HEK293 (cell line): ENCODE data around the gene TAF11L9.
A peak's percentile ranks its signal among the peaks of the same experiment; 100 is the strongest.

Source experiments
- CTCF ChIA-PET: fragments of 350-600 bp; formaldehyde crosslinking; extraction: SDS; loops from one replicate; lab custom pipeline; 2021; ENCODE audit warnings: antibody characterized with exemption; lab: Yijun Ruan, JAX
- POLR2A ChIA-PET: fragments of 300-600 bp; formaldehyde crosslinking; extraction: SDS; loops from one replicate; lab custom pipeline; 2020; ENCODE audit warnings: antibody characterized with exemption, inconsistent platforms; lab: Yijun Ruan, JAX
- H3K27ac ChIP-seq: fragments of 200-500 bp; sonication (Bioruptor generic); 2 replicates; pipeline ENCODE4 v1.5.1; 2014; ENCODE audit warnings: low read depth, low read length, control low read depth, inconsistent platforms; ENCODE audit errors: extremely low read depth
- H3K36me3 ChIP-seq, 2 experiments: fragments of 200-500 bp in 1 of 2; sonication (Bioruptor generic) in 1 of 2; 1 replicate in 1 of 2; 2 replicates in 1 of 2; pipeline ENCODE4 v1.5.1; 2014 to 2017; ENCODE audit warnings: inconsistent platforms in 2 of 2, low read length in 2 of 2; ENCODE audit not compliant: control insufficient read depth in 2 of 2, insufficient read depth in 1 of 2
- H3K4me1 ChIP-seq: fragments of 200-500 bp; sonication (Bioruptor generic); 2 replicates; pipeline ENCODE4 v1.5.1; 2014; ENCODE audit warnings: mild to moderate bottlenecking, low read length, inconsistent platforms; ENCODE audit not compliant: control insufficient read depth, insufficient read depth
- H3K4me3 ChIP-seq: 2 replicates; pipeline ENCODE4 v1.5.1; 2011; ENCODE audit warnings: low read depth, mild to moderate bottlenecking, control low read depth, low read length, moderate library complexity
- H3K9me3 ChIP-seq: fragments of 200-500 bp; sonication (Bioruptor generic); 2 replicates; pipeline ENCODE4 v1.5.1; 2014; ENCODE audit warnings: low read depth, low read length, inconsistent platforms; ENCODE audit not compliant: control insufficient read depth, insufficient read depth
- AEBP2 ChIP-seq: fragments of 450-650 bp; formaldehyde crosslinking; IDR thresholded peaks from 2 replicates; pipeline ENCODE4 v1.5.1; 2016; ENCODE audit warnings: missing biosample characterization, missing genetic modification characterization, borderline replicate concordance
- CTCF ChIP-seq: fragments of 450-650 bp; formaldehyde crosslinking; IDR thresholded peaks from 2 replicates; pipeline ENCODE4 v1.5.1; 2016; ENCODE audit warnings: missing biosample characterization, missing genetic modification characterization
- GFI1B ChIP-seq: fragments of 450-650 bp; formaldehyde crosslinking; IDR thresholded peaks from 2 replicates; pipeline ENCODE4 v1.5.1; 2016; ENCODE audit warnings: missing biosample characterization, missing genetic modification characterization
- HIC1 ChIP-seq: fragments of 450-650 bp; formaldehyde crosslinking; IDR thresholded peaks from 2 replicates; pipeline ENCODE4 v1.5.1; 2016; ENCODE audit warnings: missing biosample characterization, missing genetic modification characterization
- KLF1 ChIP-seq: fragments of 450-650 bp; formaldehyde crosslinking; IDR thresholded peaks from 2 replicates; pipeline ENCODE4 v1.5.1; 2016; ENCODE audit warnings: missing biosample characterization, missing genetic modification characterization
- MEIS1 ChIP-seq: sonication (generic); formaldehyde crosslinking; IDR thresholded peaks from 2 replicates; pipeline ENCODE4 v1.8.1; 2022; ENCODE audit warnings: missing genetic modification reagents, mild to moderate bottlenecking, borderline replicate concordance
- SCRT2 ChIP-seq: fragments of 450-650 bp; formaldehyde crosslinking; IDR thresholded peaks from 2 replicates; pipeline ENCODE4 v1.5.1; 2016; ENCODE audit warnings: missing biosample characterization, missing genetic modification characterization
- YY2 ChIP-seq: fragments of 450-650 bp; formaldehyde crosslinking; IDR thresholded peaks from 2 replicates; pipeline ENCODE4 v1.5.1; 2016; ENCODE audit warnings: missing biosample characterization, missing genetic modification characterization
- ZBTB20 ChIP-seq: fragments of 450-650 bp; formaldehyde crosslinking; IDR thresholded peaks from 2 replicates; pipeline ENCODE4 v1.5.1; 2016; ENCODE audit warnings: missing biosample characterization, missing genetic modification characterization
- ZNF133 ChIP-seq: fragments of 450-650 bp; formaldehyde crosslinking; IDR thresholded peaks from 2 replicates; pipeline ENCODE4 v1.5.1; 2016; ENCODE audit warnings: missing biosample characterization, missing genetic modification characterization
- ZNF140 ChIP-seq: fragments of 450-650 bp; formaldehyde crosslinking; IDR thresholded peaks from 2 replicates; pipeline ENCODE4 v1.5.1; 2016; ENCODE audit warnings: missing biosample characterization, missing genetic modification characterization
- ZNF155 ChIP-seq: fragments of 450-650 bp; formaldehyde crosslinking; IDR thresholded peaks from 2 replicates; pipeline ENCODE4 v1.5.1; 2016; ENCODE audit warnings: missing biosample characterization, missing genetic modification characterization
- ZNF19 ChIP-seq: fragments of 450-650 bp; formaldehyde crosslinking; IDR thresholded peaks from 2 replicates; pipeline ENCODE4; 2016; ENCODE audit warnings: missing biosample characterization, missing genetic modification characterization, low read depth
- ZNF211 ChIP-seq: fragments of 450-650 bp; formaldehyde crosslinking; IDR thresholded peaks from 2 replicates; pipeline ENCODE4 v1.5.1; 2016; ENCODE audit warnings: low read depth, missing biosample characterization, missing genetic modification characterization
- ZNF239 ChIP-seq: fragments of 450-650 bp; formaldehyde crosslinking; IDR thresholded peaks from 2 replicates; pipeline ENCODE4 v1.5.1; 2016; ENCODE audit warnings: missing biosample characterization, missing genetic modification characterization
- ZNF549 ChIP-seq: fragments of 450-650 bp; IDR thresholded peaks from 2 replicates; pipeline ENCODE4 v1.5.1; 2018; ENCODE audit warnings: missing biosample characterization, missing genetic modification characterization, mild to moderate bottlenecking, inconsistent platforms, moderate library complexity
- ZNF645 ChIP-seq: fragments of 450-650 bp; formaldehyde crosslinking; IDR thresholded peaks from 2 replicates; pipeline ENCODE4; 2016; ENCODE audit warnings: missing biosample characterization, missing genetic modification characterization
- ZNF660 ChIP-seq: fragments of 450-650 bp; IDR thresholded peaks from 2 replicates; pipeline ENCODE4 v1.5.1; 2018; ENCODE audit warnings: missing biosample characterization, mild to moderate bottlenecking, missing genetic modification characterization
- ZNF701 ChIP-seq: fragments of 450-650 bp; formaldehyde crosslinking; IDR thresholded peaks from 2 replicates; pipeline ENCODE4 v1.5.1; 2016; ENCODE audit warnings: missing biosample characterization, missing genetic modification characterization
- ZSCAN16 ChIP-seq: fragments of 450-650 bp; formaldehyde crosslinking; IDR thresholded peaks from 2 replicates; pipeline ENCODE4 v1.5.1; 2016; ENCODE audit warnings: missing biosample characterization, missing genetic modification characterization
- ZSCAN4 ChIP-seq: fragments of 450-650 bp; formaldehyde crosslinking; IDR thresholded peaks from 2 replicates; pipeline ENCODE4 v1.5.1; 2017; ENCODE audit warnings: missing biosample characterization, missing genetic modification characterization

Gene TAF11L9

GRCh38 chr5:17625686-17626085, 31.5 kb upstream of the TAF11L9 start:
- no peaks in the 10 kb centered on the region for H3K9me3 ChIP-seq
- TF ChIP-seq SCRT2 (tag by site-specific recombination) (no peak), ZNF133 (tag by site-specific recombination) (no peak), ZSCAN16 (tag by site-specific recombination) (no peak), ZNF211 (no peak), KLF1 (no peak), ZNF660 (tag by site-specific recombination) (no peak), ZNF140 (tag by site-specific recombination) (no peak)
- TF ChIP-seq, all 188 proteins: peak for 0
- no peak overlapping the region for H3K4me3 ChIP-seq
- H3K36me3 ChIP-seq: no peaks in the 10 kb centered on the region
- H3K27ac ChIP-seq: no peak overlapping the region
- H3K4me1 ChIP-seq: no peaks in the 10 kb centered on the region
- CTCF ChIA-PET: no interaction called here
- POLR2A ChIA-PET: no interaction called here

- Histone ChIP-seq H3K36me3 (no peaks in the 10 kb centered on the region), H3K27ac (no peak overlapping the region), H3K4me1 (no peaks in the 10 kb centered on the region), H3K4me3 (no peak overlapping the region), H3K9me3 (no peaks in the 10 kb centered on the region)
- TF ChIP-seq CTCF (tag by site-specific recombination) (0 out of 2 replicates have a peak, but pooled peaks have one; percentile 20), ZNF645 (tag by site-specific recombination) (no peak)
- ChIA-PET CTCF (interaction anchor here (0.6 to 0.9 kb wide), 3 partner anchors 12 to 23 kb away, joined by 3 to 4 read pairs (median 3); no protein-coding TSS in a partner anchor), POLR2A (no interaction called here)
These were observed 26.4 kb upstream of the TAF11L9 start for GRCh38 chr5:17620627-17621026.

GRCh38 chr5:17619354-17619753, 25.2 kb upstream of the TAF11L9 start:
- Histone ChIP-seq H3K36me3 (no peaks in the 10 kb centered on the region), H3K4me1 (no peaks in the 10 kb centered on the region), H3K27ac (no peak overlapping the region), H3K9me3 (no peaks in the 10 kb centered on the region), H3K4me3 (no peak overlapping the region)
- no peak for TF ChIP-seq AEBP2
- no peak for TF ChIP-seq ZNF701 (tag by site-specific recombination)
- TF ChIP-seq ZNF155 (tag by site-specific recombination): no peak
- TF ChIP-seq YY2 (tag by site-specific recombination): no peak
- POLR2A ChIA-PET: interaction anchor here (0.6 kb wide), 1 partner anchor 402 kb away, joined by 3 read pairs; no protein-coding TSS in a partner anchor
- CTCF ChIA-PET: no interaction called here

- ChIA-PET CTCF (no interaction called here), POLR2A (interaction anchor here (1.0 kb wide), 1 partner anchor 234 kb away, joined by 3 read pairs; no protein-coding TSS in a partner anchor)
- Histone ChIP-seq H3K27ac (no peak overlapping the region), H3K4me1 (no peaks in the 10 kb centered on the region), H3K36me3 (no peaks in the 10 kb centered on the region), H3K9me3 (no peaks in the 10 kb centered on the region), H3K4me3 (no peak overlapping the region)
- TF ChIP-seq ZNF549 (tag by site-specific recombination) (no peak), ZSCAN4 (no peak), MEIS1 (CRISPR knock-in tag) (no peak), ZBTB20 (tag by site-specific recombination) (no peak), ZNF155 (tag by site-specific recombination) (no peak), ZNF239 (tag by site-specific recombination) (no peak), GFI1B (tag by site-specific recombination) (no peak), ZNF19 (no peak), HIC1 (tag by site-specific recombination) (no peak)
These were observed 20.8 kb upstream of the TAF11L9 start for GRCh38 chr5:17614872-17615605.
